HepG2 (cell line): ENCODE results near the gene RPL6.

ENCODE experiments used
- EZH2 ChIP-seq: conservative IDR thresholded peaks from 2 replicates; pipeline ENCODE4 v1.6.1; 2012; ENCODE audit warnings: mild to moderate bottlenecking, low read depth, low read length, moderate library complexity
- HMGA1 ChIP-seq: sonication (generic); formaldehyde crosslinking; conservative IDR thresholded peaks from 2 replicates; pipeline ENCODE4 v1.4.0; 2020; ENCODE audit warnings: missing genetic modification reagents
- JUN ChIP-seq: sonication (generic); formaldehyde crosslinking; IDR thresholded peaks from 2 replicates; pipeline ENCODE4 v1.4.0; 2020; ENCODE audit warnings: mild to moderate bottlenecking, missing genetic modification reagents
- POLR2A ChIP-seq, 2 experiments: IDR thresholded peaks; 2 replicates each; pipeline ENCODE4 v1.6.1; 2011; ENCODE audit warnings: low read depth in 2 of 2, low read length in 2 of 2, mild to moderate bottlenecking in 1 of 2, moderate library complexity in 1 of 2; ENCODE audit not compliant: insufficient read depth in 1 of 2
- ZNF24 ChIP-seq: fragments of 450-650 bp; IDR thresholded peaks from 2 replicates; pipeline ENCODE4 v1.6.1; 2017; ENCODE audit warnings: antibody characterized with exemption, mild to moderate bottlenecking

- TF ChIP-seq JUN (no peak), ZNF24 (no peak), EZH2 (no peak), HMGA1 (CRISPR knock-in tag) (no peak), POLR2A (IDR thresholded peaks at IDR 0.05; ENCODE audit: insufficient read depth in 1 of 2, low read depth in 2 of 2, low read length in 2 of 2) (no peak)
These were observed 37.7 kb upstream of the RPL6 start for GRCh38 chr12:112447106-112447505.
